ENCODE data around the gene RIMS4.
A peak's percentile ranks its signal among the peaks of the same experiment; 100 is the strongest.

The RIMS4 gene

DNA sequence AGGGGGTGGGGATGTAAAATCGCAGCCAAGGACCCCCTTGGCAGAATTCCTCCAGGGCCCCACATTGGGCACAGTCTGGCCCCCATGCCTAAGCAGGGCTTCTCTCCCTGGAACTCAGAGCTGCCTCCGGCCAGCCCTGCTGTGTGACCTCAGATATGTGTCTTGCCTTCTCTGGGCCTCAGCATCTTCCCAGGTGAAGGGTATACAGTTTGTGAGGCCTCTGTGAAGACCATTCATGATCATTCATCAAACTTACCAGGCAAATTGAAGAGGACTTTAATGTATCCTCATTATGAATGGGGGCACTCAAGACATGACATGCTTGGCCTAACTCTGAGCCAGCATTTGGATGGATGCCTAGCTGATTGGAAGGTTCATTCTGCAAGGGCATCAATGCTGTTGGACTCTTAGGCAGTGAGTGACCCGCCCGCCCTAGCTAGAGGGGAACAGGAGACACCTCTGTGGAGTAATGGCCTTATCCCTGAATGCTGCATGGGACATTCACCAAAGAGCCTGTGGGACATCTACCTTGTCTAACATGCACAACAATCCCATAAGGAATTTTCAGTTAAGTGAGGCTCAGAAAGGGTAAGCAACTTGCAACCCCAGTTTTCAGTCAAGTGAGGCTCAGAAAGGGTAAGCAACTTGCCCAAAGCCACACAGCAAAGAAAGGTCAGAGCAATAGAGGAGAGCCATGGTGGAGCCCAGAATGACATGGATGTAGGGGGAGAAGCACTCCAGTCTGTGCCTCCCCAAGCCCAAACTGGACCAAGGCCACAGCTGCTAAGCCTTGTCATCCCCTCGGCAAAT is 94.6 kb downstream of the RIMS4 start:
- no peak for DNase-seq

- no peak for DNase-seq
Measured at GRCh38 chr20:44714701-44715498, 95.4 kb downstream of the RIMS4 start, which contains the start of gene CCN5. CCN5 (plus strand) TSS chr20:44715369; CDS start chr20:44715391, 22 bp downstream.

DNA sequence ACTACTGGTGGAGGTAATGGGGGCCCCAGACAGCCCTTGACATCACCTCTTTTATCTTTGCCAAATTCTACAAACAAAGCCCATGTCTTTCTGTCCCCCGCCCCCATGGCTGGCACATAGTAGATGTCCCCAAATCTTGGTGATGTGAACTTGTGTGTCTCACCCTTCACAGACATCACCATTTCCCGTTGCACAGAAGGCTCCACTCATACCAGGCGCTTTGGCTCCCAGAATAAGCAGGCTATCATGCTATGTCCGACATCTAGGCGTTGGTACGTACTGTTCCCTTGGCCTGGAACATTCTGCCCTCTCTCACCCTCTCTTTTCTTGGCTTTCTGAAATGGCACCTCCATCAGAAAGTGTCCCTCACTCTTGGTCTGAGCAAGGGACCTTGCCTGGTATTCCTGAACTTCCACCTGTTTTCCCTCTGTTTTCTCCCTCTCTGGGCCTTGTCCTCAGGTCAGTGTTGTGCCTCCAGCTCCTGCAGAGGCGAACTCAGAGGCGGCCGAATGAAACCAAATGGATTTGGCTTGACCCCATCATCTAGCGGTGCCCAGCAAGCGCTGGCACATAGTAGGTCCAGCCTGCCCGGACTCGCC is 96.1 kb downstream of the RIMS4 start:
- DNase-seq, result no peak

- no peak for DNase-seq
Measured at GRCh38 chr20:44711237-44711636, 99.1 kb downstream of the RIMS4 start.

DNA sequence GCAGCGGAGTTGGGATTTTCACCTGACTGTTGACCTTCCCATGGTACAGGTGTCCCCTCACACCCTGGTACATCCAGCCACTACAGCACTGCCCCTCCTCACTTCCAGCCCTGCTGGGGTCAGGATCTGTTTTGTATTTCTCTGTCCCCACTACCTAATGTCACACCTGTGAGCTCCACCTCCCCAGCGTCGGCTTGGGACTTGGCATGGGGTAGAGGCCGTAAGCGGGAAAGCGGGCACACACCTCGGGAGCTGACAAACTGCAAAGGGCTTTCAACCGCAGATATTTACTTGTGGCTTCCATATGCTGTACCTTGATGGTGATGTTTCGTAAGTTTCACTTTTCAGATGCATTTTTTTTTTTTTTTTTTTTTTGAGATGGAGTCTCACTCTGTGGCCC is 100.5 kb downstream of the RIMS4 start:
- DNase-seq, result no peak

DNA sequence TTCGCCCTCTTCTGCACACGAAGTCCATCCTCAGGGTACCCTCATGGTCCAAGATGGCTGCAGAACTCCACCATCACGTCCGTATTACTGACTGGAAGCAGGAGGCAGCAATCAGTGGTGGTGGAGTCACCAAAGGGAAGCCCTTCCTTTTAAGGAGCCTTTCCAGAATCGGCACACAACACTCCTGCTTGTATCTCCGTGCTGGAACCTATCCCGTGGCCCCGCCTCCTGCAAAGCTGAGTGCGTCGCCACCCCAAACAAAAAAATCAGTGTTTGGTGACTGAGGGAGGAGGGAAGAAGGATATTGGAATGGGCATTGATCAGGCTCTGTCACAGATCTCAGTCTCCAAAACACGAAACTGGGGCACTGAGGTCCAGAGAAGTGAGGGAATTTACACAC is 101.0 kb downstream of the RIMS4 start:
- DNase-seq, result no peak

- no peak for DNase-seq
Measured at GRCh38 chr20:44707018-44707579, 103.2 kb downstream of the RIMS4 start.

DNA sequence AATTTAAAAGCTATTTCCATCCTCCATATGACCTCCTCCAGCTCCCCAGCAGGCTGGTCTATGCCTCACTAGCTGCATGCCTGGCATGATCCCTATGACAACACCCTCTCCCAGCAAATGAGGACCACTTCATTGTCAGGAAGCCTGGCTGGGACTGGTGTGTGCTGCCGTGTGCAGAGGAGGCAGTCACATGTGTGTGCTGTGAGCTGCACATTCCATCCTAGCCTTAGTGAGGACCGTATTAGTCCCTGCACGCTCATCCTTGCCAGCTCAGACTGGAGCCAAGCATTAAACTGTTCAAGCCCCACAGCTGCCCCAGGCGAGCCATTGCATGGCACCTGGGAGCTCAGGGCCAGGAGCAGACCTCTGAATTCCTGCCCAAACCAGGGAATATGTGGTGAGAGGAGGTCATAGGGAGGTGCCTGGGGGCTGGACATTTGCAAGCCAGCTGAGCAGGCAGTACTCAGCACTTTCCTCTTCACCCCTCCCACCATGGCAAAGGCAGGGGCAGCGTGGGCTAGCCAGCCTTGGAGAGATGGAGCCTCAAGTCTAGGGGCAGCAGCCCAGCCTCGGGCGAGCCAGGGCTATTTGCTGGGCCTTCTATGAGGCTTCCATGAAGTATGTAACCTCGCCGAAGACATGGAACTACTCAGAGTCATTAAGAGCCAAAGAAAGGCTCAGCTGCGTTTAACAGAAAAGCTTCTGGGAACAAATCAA is 103.9 kb downstream of the RIMS4 start:
- no peak for DNase-seq

DNA sequence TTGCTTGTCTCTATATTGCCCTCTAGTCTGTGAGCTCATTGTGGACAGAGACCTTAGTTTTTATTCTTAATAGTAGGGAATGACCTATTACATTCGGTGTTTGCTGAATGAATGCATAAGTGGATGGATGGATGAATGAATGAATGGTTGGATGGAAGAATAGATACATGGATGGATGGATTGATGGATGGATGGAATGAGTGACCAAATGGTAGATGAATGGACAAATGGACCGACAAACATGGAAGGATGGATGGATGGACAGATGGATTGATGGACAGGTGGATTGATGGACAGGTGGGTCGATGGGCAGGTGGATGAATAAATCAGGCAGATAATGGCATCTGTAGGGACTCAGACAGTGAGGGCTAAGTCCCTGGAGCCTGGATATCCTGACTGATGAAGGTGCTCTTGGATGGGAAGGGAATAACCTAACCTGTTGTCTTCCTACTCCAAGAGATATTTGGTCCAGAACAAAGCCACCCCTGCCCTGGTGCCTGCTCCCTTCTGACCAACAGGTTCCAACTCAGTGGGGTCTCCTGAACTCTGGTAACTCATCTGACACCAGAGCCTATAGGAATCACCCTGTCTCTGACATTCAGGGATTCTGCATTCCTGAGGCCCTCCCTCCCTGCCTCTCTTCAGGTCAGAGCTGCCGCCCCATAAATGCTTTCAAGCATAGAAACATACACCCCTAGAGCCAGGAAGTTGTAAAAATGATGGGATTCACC is 104.8 kb downstream of the RIMS4 start:
- DNase-seq, result no peak

DNA sequence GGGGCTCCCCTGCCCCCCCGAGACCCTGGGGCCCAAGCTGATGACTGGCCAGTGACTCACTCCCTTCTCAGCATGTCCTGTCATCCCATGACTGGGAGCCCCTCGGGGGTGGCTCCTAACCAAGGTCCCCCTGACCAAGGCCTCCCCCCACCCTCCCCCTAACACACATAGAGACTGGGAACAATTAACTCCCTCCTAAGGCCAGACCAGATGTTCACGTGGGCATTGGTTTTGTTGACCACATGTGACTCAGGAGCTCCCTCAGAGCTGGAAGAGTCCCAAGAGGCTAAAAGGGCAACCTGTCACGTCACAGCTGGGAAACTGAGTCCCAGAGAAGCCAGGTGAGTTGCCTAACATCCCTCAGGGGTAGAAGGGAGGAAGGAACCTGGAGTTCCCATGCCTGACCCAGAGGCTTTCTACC is 105.8 kb downstream of the RIMS4 start:
- DNase-seq, result no peak

GRCh38 chr20:44703956-44704488 is 106.3 kb downstream of the RIMS4 start:
- no peak for DNase-seq

GRCh38 chr20:44703183-44703925 is 107.0 kb downstream of the RIMS4 start:
- no peak for DNase-seq

DNA sequence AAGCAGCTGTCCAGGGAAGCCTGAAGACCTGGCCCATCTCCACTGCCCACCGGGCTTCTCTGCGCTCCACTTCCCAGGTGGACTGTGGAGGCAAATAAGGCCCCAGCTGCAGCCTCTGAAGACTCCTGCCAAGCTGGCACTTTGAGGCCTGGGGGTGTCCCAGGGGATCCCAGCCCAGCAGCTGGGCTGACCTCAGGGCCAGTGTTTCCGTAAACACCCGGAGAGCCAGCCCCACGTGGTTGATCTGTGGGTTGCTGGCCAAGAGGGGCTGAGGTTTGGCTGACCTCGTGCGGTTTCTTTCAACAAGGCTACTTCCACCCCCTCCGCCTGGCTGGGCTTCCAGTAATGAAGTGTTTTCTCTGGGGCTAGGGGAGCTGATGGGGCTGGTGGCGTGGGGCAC is 107.6 kb downstream of the RIMS4 start:
- DNase-seq, result no peak

DNA sequence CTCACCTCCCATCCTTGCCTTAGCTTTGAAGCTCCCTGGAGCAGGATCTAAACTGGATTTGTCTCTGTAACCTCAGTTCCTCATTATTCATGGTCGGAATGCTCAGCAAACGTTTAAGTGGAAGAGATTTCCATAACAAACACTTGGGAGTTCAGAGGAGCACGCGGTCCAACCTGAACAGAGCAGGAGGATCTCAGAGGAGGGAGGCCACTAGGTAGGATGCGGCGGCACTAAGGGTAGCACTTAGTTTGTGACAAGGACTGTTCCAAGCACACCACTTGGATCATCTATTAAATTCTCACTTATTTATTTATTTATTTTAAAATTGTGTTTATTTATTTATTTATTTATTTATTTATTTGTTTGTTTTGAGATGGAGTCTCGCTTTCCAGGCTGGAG is 108.5 kb downstream of the RIMS4 start:
- DNase-seq, result peak; percentile 57
